HG02884 (cell line): ENCODE results near the gene GPC2.

Experiments
- ATAC-seq: cut with Tn5 transposase; IDR thresholded peaks from one replicate; pipeline ENCODE4 v1.9.1; 2021; ENCODE audit warnings: mild to moderate bottlenecking, moderate library complexity; ENCODE audit not compliant: unreplicated experiment

Gene GPC2

DNA sequence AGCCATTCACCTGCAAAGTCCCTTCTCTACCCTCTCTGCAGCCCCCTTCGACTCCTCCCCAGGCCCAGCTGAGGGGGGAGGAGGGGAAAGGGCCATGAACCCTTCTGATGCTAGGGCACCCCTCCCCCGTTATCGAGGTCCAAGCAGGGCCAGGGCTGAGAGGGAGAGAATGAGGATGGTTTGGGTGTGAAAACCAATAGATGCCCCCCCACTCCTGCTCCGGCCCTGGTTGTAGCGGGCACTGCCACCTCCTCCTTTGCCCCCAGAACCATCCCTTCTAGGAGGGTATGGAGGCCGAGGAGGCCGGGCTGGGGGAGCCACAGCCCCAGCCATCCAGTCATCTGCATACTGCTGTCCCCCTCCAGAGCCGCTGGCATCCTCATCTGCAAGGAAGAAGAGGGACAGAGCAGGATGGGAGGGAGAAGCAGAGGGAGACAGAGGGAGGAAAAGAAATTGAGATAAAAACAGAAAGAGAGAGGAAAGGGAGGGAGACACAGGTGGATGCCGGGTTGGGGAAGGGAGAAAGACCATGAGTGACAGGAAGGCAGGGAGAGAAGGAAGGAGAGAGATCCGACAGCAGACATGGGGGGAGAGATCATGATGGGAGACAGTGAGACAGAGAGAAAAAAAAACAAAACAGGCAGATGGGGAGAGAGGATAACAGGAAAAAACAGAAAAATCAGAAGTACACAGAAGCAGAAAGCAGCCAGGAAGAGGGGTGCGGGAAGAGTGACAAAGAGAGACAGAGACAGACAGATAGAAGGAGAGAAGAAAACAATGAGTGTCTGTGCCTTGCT, 6.9 kb downstream of the GPC2 start:
- ATAC-seq: no peak

DNA sequence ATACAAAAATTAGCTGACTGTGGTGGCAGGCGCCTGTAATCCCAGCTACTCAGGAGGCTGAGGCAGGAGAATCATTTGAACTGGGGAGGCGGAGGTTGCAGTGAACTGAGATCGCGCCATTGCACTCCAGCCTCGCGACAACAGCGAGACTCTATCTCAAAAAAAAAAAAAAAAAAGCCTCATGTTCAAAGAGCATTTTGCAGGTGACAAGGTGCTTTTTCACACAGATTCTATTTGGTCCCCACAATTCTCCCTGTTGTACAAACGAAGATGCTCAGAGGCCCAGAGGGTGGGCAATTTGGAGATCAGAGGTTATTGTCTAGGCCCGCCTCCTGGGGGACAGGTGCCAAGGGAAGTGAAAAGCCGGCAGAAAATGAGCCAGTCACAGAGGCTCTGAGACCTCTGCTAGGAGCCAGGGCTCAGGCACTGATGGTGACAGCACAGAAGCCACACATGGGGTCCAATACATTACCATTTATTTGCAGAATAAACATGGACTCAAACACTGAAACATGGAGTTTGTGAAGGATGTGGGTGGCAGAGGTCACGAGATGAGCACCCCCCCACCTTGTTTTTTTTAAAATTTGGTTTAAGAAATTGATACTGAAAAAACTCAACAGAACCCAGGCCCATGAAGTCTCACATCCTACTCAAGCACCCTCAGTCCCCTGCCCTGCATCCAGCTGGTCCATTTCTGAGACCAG, 7.9 kb downstream of the GPC2 start:
- ATAC-seq: no peak

DNA sequence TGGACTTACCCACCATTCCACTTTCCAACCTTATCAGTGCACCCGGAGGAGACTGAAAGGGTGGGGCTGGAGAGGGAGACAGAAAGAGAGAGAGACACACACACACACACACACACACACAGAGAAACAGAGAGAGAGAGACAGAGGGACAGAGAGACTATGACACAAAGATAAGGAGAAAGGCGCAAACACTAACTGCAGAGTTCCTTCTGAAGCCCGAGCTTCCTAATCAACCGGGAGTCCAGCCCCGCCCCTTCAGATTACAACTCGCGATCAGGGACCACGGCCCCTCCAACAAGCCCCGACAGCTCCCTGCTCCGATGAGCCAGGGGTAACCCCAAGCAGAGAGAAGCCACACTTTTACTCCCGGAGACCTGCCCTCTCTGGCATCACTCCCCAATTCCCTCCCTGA, 9.3 kb downstream of the GPC2 start:
- no peak for ATAC-seq

DNA sequence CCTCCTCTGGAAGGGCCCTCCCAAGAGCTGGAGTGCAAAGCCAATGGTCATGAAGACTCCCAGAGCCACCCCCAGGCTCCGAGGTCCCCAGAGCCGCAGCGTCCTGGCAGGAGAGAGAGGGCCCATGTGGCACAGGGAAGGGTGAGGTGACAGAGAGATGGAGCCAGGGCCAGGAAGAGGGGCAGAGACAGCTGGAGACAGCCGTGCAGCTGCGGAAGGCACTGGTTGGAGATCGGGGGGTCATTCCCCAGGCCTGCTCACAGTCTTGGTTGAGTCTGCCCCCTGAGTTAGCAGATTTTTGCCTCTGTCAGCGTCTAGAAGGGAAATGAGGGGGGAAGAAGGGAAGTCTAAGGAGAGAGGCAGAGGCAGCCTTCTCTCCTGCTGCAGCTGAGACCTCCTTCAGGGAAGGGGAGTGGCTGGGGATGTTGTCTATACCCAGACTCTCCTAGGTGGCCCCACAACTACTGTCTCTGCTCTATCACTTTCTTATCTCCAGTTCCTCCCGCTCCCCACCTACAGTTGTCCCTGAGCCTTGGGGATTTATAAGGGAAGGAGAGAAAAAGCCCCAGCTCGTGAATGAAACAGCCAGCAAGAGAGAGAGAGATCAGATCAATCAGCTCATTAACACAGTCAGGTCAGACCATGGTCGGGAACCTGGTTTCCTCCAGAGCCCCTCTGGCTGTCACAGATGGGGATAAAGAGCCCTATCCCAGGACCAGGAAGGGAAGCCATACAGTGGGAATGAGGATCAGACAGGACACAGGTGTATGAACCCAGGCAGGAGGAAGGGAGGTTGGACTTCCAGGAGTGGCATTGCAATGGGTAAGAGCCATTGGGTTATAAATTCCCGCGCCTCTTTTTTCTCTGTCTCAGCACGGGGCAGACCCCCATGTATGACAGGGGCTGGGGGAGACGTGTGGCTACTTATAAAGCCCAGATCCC, 9.9 kb downstream of the GPC2 start:
- ATAC-seq: no peak

DNA sequence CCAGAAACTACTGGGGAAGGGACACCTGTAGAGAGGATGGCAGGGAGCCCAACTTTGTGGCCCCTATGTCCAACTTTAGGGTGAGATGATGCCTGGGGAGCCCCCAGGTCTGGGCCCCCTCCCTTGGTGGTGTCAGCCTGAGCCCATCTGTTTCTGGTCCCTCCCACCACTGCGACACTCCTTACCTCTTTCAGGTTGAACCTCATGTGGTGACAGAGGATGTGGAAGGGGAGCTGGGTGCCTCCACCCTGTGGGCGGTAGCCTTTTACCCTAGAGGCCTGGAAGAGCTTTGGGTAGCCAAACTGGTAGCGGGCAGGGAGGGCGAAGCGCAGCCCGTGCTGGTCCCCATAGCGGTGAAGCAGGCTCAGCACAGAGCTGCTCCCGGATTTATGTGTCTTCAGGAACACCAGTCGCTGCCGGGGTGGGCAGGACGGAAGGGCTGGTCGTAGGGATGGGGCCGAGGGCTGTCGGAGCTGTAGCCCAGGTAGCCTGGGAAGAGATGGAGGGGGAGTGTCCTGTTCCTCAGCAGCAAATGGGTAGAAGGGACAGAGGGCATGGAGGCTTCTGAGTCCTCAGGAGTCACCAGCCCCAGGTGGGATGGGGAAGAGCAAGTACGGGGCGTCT, 10.8 kb downstream of the GPC2 start:
- no peak for ATAC-seq

DNA sequence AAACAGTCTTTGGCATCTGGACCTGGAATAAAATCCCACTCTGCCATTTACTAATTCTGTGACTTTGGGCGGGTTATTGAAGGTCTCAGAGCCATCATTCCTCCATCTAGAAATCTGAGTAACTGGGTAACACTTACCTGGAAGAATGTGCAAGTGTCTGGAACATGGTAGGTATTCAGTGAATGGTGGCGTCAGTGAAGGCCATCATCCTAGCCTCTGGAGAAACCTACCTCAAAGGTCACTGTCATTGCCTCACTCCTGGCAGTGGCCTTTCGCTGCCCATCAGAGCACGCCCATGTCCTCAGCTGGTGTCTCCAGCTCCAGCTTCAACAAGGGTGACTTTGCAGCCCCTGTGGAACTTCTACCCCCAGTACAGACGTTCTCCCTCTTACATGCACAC, 13.3 kb downstream of the GPC2 start:
- no peak for ATAC-seq

DNA sequence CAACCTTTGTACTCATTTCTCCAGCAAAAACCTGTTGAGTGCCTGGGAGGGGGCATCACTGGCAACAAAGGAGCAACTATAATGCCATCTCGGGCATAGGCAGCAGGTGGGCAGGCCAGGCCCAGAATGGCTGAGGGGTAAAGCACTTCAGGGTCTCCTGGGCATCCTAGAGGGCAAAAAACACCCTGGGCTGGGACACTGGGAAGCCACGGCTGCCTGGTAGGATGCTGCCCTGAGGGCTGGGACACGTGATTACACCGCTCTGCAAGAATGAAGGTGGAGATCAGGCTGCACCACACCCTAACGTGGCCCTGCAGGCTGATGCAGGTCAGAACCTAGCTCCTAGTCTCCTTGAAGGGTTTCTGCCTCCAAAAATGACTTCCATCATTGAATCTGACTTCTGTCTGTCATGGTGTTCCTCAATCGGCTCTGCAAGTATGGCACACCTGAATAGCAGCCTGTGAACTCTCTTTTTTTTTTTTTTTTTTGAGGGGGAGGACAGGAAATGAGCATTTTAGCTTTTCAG, 14.1 kb downstream of the GPC2 start:
- no peak for ATAC-seq

DNA sequence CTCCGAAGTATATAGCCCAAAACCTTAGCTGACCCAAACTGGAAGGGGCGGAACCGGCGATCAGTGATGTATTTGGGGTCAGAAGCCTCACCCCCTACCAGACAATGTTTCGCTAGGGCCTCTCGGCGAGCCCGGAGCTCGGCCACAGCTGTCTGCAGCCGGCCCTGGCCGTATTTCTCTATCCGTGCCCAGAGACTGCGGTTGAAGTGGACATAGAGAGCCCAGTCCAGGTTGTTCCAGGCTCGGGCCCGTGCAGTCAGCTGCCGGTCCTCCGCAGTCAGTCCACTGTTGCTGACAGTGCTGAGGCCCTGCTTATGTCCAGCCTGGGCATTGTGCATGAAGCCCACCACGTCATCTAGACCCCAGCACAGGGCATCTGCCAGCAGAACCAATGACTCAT, 17.1 kb downstream of the GPC2 start:
- ATAC-seq: no peak

DNA sequence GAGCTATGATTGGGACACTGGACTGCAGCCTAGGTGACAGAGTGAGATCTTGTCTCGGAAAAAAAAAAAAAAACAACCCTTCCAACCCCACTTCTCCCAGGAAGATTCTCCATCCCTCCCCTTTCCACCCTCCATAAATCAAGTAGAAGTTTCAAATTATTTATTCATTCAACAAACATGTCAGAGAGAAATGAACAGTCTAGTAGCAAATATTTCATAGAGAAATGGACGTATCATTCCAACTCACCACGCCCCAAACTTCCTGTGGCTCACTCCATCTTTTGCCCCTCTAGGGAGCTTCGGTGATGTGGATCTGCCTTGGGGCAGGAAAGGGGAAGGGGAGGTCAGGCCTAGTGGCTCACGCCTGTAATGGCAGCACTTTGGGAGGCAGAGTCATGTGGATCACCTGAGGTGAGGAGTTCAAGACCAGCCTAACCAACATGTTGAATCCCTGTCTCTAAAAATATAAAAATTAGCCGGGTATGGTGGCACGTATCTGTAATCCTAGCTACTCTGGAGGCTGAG, 18.0 kb downstream of the GPC2 start:
- ATAC-seq: no peak

DNA sequence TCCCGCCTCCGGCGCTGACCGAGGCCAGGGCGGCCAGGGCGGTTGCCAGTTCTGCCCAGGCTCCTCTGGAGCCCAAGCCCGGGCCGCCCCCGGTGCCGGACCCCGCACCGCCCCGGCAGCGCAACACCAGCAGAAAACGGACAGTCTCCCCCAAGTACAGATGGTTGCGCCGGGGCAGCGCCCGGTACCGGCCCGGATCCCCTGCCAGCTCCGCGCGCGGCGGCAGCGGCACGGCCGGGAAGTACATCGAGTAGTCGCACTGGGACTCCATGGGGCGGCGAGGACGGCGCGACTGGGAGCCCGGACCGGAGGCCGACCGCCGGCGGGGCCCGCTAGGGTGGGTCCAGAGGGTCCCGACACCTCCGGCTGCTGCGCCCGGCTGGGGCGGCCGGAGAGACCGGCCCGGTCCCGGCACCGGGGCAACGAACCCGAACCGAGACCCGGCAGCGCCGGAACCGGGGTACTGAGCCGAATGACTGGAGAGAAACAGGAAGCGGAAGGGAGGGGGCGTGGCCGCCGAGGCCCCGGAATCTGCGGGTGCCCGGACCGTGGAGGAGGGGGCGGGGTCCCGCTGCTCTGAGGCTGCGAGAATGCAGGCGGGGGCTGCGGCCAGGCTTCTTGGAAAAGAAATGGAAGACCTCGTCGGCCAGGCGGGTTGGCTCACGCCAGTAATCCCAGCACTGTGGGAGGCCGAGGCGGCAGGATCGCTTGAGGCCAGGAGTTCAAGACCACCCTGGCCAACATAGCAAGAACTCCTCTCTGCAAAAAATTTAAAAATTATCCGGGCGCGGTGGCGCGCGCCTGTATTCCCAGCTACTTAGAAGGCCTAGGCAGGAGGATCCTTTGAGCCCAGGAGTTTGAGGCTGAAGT, 18.7 kb downstream of the GPC2 start, which contains the start of gene TRAPPC14:
Gene TRAPPC14 (minus strand): TSS at position 495 of the 870 bp plus-strand sequence. CDS start 224 bp downstream, at position 271.
- peak; percentile 67 for ATAC-seq

DNA sequence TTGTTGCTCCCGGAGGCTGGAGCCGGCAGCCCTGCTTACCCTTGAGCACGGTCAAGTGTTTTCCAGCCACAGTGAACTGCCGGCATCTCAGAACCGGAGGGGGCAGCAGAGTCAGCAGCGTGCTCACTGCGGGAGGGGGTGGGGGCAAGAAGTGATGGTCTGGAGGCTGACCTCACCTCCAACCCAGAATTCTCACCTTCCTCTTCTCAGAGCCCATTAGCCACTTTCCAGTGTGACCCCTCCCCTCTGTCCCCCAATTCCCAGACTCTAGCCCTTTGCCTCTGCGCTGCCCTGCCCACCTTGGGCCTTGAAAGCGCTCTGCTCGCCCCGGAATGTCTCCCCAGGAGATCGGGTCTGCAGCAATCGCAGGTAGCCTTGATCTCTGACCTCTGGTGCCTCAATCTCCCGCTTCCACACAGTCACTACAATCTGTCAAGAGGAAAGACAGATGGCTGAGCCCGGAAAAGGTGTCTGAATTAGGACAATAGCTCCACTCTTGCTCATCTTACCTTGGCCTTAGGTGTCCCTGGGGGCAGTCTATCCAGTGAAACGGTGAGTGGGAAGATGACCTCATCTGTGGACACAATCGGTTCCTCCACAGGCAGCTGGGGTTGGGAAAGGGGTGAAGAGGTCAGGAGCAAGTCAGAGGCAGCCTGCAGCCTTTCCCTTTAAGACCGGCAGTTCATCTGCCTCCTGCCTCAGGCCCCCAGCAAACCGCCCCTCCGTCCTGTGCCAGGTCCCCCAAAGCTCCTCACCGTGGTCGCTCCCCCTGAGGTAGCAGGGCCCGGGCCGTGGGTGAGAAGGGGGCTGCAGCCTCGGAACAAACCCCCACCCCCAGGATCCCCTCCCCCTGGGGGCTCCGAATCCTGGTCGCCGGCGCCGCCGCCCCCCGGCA, 19.6 kb downstream of the GPC2 start:
- ATAC-seq: peak; percentile 10

DNA sequence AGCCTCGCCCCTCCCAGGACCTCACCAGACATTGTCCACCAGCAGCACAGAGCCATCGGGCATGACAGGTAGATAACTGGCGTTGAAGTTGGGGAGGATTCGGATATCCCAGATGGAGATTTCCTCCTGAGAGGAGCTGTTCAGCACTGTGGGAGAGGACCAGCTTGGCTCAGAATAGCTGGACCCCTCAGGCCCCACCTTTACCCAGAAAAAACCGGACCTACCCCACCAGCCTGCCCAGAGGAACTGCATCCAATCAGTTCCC, 20.2 kb downstream of the GPC2 start:
- ATAC-seq: no peak

DNA sequence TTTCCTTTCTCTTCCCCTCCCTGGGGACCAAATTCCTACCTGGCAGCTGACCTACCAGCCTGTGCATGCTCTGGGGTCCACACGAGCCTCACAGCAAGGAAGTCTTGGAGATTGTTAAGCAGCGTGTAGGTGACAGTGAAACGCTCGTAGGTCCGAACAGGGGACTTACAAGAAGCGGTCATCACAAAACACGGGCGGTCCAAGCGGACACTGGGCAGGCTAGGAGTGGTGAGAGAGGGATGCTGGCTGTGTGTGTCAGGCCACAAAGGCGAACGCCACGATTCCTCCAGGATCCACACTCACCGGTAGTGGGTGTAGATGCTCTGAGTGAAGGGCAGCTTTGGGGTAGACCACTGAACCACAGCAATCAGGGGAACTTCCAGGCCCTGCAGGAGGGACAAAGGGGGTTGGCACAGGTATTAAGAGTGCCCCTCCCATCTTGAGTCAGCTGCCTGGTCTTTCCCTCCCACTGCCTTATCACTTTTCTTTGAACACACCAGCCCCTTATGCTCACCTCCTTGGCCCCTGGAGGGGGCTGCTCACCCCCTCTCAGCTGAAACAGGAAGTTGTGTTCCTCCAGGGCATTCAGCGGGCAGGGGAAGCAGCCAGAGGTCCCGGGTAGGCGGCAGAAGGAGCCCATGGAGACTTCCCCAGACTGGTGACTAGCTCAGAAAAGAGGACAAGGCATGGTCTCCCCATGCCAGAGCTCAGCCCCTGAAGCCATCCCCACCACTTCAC, 20.7 kb downstream of the GPC2 start:
- ATAC-seq: no peak

DNA sequence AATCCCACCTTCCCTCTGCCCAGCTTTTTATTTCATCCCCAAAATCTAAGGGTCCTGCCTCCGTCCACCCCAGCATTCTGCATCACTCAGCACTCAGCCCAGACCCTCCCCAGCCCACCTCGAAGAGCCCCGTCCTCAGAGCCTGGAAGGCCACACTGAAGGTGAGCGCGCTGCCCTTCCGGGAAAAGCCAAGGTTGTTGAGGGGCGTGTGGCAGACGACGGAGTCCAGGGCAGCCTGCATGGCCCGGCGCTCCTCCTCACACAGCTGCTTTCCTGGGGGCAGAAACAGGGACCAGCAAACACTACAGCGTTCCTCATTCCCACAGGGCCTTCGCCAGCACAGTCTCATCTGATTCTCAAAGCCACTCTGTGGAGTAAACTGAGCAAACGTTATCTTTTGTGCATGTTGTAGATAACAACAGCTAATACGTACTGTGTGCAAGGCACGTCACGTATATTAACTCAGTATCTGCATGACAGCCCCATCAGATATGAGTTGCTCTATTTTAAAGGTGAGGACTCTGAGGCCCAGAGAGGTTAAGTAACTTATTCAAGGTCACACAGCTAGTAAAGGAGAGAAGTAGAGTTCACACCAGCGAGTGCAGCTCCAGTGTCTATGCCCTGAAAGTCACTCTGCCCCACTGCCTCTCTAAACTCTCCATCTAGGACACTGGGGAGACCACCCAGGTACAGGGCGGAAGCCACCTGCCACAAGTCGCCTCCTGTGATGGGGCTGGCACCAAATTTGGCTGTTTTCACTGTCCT, 21.4 kb downstream of the GPC2 start:
- ATAC-seq: no peak

DNA sequence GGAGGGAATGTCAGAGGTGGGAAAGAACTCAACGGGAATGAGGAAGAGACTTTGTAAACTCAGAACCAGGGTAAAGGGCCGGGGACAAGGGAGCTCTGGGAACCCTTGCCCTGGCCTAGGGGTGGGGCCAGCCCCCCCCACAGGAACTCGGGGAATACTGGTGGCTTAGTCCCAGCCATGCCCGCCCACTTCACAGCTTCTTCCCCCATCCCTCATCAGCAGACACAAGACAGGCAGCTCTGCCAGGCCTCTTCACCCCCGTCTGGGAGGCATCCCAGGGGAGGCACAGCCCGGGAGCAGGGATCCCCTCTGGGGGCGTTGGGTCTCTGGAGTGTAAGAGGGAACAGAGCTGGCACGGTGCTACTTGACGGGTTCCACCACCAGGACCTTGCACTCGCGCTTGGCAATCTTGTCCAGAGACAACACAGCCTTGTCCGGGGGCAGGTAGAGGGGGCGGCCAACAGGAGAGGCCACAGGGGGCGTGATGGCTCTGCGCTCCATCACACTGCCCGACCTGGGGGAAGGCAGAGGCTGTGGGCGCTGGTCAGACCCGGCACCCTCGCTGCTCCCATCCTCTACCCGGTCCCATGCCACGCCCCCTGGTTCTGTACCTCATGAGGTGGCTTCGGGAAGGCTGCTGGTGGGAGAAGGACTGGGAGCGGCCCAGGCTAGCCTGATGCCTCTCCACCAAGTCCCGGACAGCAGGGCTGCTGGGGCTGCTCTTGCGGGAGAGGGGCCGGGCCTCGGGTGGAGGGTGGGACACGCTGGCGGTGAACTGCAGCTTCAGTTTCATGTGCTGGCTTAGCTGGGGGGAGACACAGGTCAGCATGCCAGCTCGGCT, 22.3 kb downstream of the GPC2 start:
- ATAC-seq: no peak
